LoVo (cell line): ENCODE results near the gene TRPC1.

ENCODE experiments used
- DNase-seq: peaks from one replicate; pipeline ENCODE4 v3.0.0-alpha.2; 2016; ENCODE audit warnings: low spot score

Gene TRPC1

GRCh38 chr3:142754494-142754893, 30.7 kb downstream of the TRPC1 start:
- DNase-seq, result no peak

GRCh38 chr3:142768338-142768737, 44.5 kb downstream of the TRPC1 start:
- DNase-seq, result no peak

- DNase-seq, result no peak
Observed at GRCh38 chr3:142777927-142778326, 54.1 kb downstream of the TRPC1 start.

GRCh38 chr3:142778541-142778940, 54.7 kb downstream of the TRPC1 start:
- no peak for DNase-seq

GRCh38 chr3:142779591-142779990, 55.8 kb downstream of the TRPC1 start:
- DNase-seq, result no peak

- no peak for DNase-seq
Observed at GRCh38 chr3:142782616-142783015, 58.8 kb downstream of the TRPC1 start.

GRCh38 chr3:142784228-142784627, 60.4 kb downstream of the TRPC1 start:
- no peak for DNase-seq

- no peak for DNase-seq
Observed at GRCh38 chr3:142785996-142786395, 62.2 kb downstream of the TRPC1 start.

GRCh38 chr3:142787719-142788118, 63.9 kb downstream of the TRPC1 start:
- no peak for DNase-seq

- no peak for DNase-seq
Observed at GRCh38 chr3:142794508-142794907, 70.7 kb downstream of the TRPC1 start.

- no peak for DNase-seq
Observed at GRCh38 chr3:142795332-142795731, 71.5 kb downstream of the TRPC1 start.

- no peak for DNase-seq
Observed at GRCh38 chr3:142796823-142797222, 73.0 kb downstream of the TRPC1 start.

GRCh38 chr3:142801746-142802145, 77.9 kb downstream of the TRPC1 start:
- DNase-seq, result no peak

GRCh38 chr3:142802891-142803290, 79.1 kb downstream of the TRPC1 start:
- no peak for DNase-seq

- DNase-seq, result peak; percentile 6
Observed at GRCh38 chr3:142808103-142808917, 84.5 kb downstream of the TRPC1 start.

- DNase-seq, result no peak
Observed at GRCh38 chr3:142809259-142809658, 85.4 kb downstream of the TRPC1 start.

GRCh38 chr3:142815803-142816202, 92.0 kb downstream of the TRPC1 start:
- no peak for DNase-seq

- no peak for DNase-seq
Observed at GRCh38 chr3:142817356-142817755, 93.5 kb downstream of the TRPC1 start.

- no peak for DNase-seq
Observed at GRCh38 chr3:142817897-142818296, 94.1 kb downstream of the TRPC1 start.

GRCh38 chr3:142818651-142819050, 94.8 kb downstream of the TRPC1 start:
- no peak for DNase-seq

GRCh38 chr3:142819179-142819578, 95.3 kb downstream of the TRPC1 start:
- no peak for DNase-seq

GRCh38 chr3:142828703-142829305, 105.0 kb downstream of the TRPC1 start:
- DNase-seq, result peak; percentile 80

- no peak for DNase-seq
Observed at GRCh38 chr3:142837526-142837925, 113.7 kb downstream of the TRPC1 start.

GRCh38 chr3:142839831-142840230, 116.0 kb downstream of the TRPC1 start:
- DNase-seq, result no peak
